HG03025 (cell line): ENCODE data around the gene RGPD3.
"Not testable (repeated sequence)": the region's sequence is repeated elsewhere in the genome, so short reads cannot be mapped to it uniquely, and the experiment has no call there.

Source experiments
- ATAC-seq: cut with Tn5 transposase; IDR thresholded peaks from one replicate; pipeline ENCODE4 v1.9.1; 2021; ENCODE audit warnings: mild to moderate bottlenecking, moderate library complexity; ENCODE audit not compliant: unreplicated experiment, low FRiP score

The RGPD3 gene

DNA sequence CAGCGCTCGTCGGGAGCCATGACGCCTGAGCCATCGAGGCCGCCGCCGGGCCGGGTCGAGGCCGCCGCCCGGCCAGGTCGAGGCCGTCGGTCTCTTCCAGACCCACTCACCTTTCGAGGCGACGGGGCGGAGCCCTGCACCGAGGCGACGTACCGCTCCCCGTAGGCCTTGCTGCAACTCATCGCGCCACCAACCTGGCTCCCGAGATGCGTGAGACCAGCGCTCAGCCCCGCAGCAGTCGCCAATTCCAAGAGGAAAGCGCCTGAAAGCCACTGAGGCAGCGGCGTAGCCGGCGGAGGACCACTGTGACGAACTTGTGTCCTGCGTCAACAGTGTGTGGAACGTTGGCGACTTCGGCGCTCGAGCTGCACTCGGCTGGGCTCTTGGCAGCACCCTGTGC lies at the start of gene RGPD3:
RGPD3 (minus strand) TSS at position 307 of the 400 bp plus-strand sequence; CDS start at position 182, 125 bp downstream.
- not testable (repeated sequence) for ATAC-seq

DNA sequence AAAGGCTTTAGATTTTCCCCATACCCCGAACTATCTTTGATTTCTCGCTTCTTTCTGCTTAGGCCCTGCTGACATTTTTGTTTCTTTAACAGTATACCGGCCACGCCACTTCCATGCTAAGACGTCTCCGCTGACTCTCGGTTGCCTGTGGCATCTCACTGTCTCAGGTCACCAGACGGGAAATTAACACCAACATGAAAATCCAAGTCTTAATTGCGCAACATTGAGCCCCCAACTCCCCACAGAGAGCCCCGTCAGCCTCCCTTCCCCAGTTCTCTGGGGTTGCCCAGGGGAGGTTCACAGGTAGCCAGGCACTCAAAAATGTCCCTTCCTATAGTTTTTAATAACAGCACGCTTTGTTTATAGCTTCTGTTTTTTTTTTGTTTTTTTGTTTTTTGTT lies 49.1 kb upstream of the RGPD3 start:
- ATAC-seq: no peak

DNA sequence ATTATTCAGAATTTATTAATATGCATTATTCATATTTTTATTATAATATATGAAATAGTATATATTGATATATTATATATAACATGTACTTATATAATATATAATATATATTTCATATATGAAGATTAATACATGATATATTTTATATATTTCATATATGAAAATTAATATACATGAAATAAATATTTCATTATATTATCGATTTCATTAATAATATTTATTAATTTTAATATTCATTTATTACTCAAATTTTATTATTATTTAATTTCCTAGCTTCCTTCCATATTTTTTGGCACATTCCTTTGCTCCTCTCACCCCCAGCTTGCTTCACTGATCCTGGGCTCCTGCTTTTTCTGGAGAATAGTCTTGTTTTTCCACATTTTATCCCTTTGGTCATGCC lies 48.7 kb upstream of the RGPD3 start:
- no peak for ATAC-seq

DNA sequence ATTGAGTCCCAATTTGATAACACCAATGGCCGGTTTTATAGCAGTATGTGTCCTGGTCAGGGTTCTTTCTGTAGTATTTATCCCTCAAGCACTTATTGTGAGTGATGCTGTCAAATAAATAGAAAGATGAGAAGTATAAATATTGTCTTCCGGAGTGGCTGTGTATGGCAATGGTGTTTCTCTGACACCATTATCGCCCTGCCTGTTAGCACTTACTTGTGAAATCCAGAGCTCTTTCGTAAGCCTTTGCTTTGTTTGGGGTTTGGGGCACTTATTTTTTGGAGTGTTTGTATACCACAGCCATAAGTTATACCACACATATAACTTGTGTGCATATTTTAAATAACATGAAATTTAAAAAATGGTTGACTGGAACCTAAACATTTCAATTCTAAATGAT lies 48.2 kb upstream of the RGPD3 start:
- ATAC-seq: no peak

DNA sequence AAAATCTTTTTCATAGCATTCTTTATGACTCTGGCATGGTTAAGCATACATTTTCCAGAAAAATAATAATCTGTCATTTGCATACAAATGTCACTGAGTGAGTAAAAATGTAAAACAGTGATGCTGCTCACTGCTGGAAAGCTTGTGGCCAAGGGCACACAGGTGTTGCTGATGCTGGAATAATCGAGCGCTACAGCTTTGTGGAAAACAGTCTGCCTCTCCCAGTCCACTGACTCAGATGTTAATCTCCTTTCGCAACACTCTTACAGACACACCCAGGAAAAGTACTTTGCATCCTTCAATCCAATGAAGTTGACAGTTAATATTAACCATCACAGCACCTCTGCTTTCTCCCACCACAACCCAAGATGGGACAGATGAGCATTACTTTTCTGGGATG lies 46.6 kb upstream of the RGPD3 start:
- not testable (repeated sequence) for ATAC-seq

DNA sequence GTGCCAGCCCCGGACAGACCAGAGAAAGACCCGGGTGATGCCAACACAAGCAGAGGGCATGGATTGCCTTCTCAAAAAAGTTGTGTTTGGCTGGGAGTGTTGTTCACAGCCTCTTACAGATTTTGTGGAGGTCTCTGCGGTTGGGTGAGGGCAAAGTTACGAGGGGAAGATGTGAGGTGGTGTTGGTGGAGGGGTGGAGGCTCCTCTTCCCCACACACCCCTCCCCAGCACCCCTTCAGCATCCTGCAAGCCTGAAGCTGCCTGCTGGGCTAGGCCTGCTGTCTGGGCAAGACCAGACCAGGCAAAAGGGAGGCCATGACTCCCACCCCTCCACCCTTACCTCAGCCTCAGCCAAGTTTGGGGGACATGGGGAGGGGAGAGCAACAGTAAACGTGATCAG lies 45.2 kb upstream of the RGPD3 start:
- ATAC-seq: not testable (repeated sequence)

DNA sequence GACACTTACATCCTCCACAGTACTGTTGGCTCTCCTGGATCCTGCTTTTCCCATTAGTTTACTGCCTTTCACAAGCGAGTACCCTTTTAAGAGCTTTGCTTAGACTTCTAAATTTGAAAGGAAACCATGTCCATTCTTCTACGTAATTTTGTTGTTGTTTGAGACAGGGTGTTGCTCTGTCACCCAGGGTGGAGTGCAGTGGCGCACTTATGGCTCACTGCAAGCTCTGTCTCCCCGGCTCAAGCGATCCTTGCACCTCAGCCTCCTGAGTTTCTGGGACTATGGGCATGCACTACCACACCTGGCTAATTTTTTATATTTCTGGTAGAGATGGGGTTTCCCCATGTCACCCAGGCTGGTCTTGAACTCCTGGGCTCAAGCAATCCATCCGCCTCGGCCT lies 43.7 kb upstream of the RGPD3 start:
- ATAC-seq: not testable (repeated sequence)

DNA sequence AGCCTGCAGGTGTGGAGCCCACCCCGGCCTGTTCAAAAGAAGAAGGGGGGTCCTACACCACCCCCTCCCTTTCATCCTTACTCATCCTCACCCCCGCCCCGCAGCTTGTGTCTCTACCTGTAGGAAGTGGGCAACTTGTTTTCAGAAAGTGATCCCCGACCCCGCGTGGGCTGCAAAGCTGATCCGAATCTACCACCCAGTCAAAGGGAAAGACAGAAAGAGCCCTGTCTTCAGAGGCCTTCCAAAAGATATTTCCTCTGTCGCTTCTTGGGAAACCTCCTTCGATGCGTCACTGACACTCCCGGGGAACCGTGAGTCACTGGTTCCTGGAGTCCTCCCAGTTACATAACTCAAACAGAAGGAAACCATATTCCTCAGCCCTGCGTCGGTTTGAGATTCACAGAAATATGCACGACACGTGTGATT lies 43.3 kb upstream of the RGPD3 start:
- not testable (repeated sequence) for ATAC-seq

DNA sequence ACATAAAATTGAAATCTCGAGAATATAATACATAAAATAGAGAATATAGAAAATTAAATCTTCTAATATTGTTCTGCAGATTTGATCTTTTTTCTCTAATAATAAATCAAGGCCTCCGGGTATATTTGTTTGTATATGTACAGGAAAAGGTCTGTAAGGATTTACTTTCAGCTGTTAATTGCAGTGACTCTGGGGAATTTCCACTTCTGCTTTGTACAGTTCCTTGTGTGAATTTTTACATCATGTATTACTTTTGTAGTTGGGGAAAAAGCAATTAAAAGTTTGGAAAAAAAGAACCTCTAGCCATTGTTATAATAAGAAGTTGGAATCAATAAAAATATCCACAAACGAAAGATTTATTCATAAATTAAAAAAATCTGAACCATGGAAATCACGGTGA lies 42.6 kb upstream of the RGPD3 start:
- ATAC-seq: not testable (repeated sequence)

DNA sequence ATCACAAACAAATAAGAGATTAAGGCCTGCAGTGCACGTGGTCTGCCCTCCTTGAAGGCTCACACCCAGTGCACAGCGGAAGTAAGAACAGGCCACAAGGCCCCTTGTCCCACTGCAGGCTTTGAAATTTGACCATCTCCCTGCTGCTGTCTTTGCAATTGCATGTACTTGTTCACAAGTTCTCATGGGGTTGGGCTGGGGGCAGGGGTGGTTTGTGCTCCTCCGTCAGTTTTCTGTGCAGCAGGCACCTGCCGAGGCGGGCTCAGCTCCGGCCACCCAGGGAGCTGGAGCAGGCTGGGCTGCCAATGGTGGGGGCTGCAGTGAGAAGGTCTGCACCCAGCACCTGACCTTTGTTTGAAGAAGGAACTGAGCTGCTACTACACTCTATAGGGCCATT lies 41.2 kb upstream of the RGPD3 start:
- not testable (repeated sequence) for ATAC-seq

DNA sequence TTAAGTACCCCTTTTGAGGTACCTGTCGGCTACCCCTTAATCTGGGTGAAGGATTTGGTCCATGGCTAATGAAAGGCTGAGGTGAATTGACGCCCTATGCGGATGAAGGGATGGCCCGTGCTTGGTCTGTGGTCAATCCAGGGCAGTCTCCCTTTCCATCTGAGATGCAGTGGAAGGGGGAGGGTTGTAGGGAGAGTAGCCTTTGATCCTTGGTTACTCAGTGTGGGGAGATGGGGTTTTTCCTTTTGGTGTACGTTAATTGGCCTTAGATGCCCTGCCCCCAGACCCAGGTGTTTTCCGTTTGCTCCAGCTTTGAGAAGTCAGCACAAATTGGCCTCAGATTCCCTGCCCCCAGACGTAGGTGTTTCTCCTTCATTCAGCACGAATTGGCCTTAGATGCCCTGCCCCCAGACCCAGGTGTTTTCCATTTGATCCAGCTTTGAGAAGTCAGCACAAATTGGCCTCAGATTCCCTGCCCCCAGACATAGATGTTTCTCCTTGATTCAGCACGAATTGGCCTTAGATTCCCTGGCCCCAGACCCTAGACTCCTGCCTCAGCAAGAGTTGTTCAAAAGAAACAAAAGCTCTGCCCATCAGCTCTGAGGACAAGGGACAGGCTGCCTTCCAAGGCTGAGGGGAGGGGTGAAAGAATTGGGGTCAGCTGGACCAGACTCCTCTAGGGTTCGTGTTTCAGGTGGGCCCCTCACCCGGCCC lies 40.6 kb upstream of the RGPD3 start:
- not testable (repeated sequence) for ATAC-seq

DNA sequence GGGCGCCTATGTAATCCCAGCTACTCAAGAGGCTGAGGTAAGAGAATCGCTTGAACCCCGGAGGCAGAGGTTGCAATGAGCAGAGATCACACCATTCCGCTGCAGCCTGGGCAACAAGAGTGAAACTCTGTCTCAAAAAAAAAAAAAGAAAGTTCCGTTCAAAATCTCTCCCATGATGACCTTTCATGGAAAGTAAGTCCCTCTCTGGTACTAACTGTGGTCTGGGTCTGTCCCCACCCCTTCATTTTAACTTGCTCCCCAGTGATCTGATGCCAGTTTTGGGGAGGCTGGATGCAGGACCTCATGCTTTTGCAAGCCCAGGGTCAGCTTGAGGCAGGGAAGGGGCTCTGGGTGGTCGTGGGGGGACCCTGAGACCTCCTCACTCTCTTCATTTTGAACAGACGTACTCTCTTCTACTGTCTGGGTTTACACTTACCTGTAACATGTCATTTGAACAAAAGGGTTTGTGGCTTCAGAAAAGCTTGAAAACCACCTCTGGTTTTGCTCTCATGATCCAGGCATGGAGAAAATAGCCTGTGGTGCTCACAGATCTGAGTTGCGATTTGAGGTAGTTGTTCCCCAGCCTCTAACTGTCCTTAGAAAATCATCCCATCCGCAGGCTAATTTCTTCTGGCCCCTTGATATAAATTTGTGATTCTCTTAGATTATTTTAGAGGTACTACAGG lies 37.9 kb upstream of the RGPD3 start:
- ATAC-seq: not testable (repeated sequence)

DNA sequence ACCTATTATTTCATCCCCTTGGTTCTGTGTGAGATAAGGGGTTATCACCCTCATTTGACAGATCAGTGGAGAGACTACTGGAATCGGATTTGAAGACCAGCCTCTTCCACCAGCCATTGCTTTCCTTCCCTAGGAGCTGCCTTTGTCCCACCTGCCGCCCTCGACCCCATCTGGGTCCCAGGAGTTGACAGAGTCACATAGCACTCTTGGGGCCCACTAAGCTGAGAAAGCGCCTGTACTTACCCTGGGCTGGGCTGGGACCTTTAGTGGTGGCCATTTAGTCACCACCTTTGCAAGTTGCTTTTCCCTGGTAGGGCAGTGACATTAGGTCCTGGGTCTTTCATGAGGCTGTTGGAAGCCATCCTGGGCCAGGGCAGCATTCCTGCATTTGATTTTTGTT lies 36.6 kb upstream of the RGPD3 start:
- not testable (repeated sequence) for ATAC-seq

DNA sequence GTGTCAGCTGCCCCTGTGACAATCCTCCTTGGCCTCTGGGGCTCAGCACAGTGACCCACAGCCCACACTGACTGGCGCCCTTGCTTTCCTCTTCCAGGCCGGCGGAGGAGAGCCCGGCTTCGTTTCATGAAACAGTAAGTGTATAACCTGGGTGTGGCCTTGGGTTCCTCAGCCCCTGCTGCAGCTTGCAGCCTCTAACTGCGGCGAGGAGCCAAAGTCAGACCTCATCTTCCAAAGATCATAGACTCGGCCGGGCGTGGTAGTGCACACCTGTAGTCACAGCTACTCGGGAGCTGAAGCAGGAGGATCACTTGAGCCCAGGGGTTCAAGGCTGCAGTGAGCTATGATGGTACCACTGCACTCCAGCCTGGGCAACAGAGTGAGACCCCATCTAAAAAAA lies 36.0 kb upstream of the RGPD3 start:
- ATAC-seq: not testable (repeated sequence)

DNA sequence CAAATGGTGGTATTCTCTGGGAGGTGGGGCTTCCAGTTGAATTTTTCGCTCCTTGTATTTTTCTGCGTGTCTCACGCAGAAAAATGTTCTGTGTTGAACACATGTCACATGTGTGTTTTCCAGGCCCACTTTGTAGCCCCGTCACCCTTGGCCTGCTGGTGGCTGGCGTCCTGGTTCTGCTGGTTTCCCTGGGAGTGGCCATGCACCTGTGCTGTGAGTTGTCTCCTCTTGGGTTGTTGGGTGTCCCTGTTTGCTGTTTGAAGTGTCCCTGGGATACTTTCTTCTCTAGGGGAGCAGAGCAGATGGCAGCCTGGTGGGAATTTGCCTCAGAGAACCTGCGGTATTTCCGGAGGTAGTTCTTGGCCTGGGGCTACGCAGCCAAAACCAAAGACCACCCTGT lies 34.1 kb upstream of the RGPD3 start:
- ATAC-seq: not testable (repeated sequence)

DNA sequence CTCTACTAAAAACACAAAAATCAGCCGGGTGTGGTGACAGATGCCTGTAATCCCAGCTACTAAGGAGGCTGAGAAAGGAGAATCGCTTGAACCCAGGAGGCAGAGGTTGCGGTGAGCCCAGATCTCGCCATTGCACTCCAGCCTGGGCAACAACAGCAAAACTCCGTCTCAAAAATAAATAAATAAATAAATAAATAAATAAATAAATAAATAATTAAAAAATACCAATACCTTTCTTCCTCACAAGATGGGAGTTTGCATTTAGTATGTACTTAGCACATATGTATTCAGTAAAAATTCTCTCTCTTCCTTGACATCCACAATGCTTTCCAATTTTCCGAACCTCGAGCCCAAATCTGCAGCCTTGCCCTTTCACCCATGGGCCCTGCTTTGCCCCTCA lies 32.1 kb upstream of the RGPD3 start:
- not testable (repeated sequence) for ATAC-seq

DNA sequence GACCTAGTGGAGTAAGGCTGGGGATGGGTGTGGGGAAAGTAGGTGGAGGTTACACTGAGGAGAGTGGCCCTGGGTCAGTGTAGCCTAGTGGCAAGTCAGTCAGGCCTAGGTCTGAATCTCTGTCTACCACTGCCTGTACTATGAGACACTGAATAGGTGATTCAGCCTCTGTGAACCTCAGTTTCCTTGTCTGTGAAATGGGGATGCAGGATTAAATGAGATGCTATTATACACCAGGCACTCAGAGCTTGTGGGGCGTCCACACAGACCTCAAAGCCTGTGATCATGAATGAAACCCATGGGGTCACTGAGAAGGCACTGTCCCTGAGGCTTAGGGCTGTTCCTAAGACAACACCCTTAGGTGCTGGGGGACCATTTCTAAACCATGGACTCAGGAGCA lies 30.3 kb upstream of the RGPD3 start:
- not testable (repeated sequence) for ATAC-seq

DNA sequence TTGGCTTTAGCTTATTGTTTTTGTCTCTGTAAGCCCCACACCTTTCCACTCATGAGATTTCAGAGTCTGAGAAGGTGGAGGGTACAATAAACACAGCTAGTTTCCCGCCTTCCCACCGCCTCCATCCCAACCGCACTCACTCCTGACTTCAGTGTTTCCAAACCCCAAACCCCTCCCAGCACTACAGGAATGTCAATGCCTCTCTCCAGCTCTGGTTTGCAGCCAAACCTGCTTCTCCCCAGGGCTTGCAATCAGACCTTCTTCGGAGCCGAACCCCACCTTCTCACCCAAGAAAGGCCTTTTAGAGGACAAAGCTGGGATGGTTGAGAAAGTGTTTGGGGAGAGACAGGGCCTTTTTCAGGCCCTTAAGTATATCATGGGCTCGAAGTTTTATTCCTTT lies 24.7 kb upstream of the RGPD3 start:
- ATAC-seq: not testable (repeated sequence)

DNA sequence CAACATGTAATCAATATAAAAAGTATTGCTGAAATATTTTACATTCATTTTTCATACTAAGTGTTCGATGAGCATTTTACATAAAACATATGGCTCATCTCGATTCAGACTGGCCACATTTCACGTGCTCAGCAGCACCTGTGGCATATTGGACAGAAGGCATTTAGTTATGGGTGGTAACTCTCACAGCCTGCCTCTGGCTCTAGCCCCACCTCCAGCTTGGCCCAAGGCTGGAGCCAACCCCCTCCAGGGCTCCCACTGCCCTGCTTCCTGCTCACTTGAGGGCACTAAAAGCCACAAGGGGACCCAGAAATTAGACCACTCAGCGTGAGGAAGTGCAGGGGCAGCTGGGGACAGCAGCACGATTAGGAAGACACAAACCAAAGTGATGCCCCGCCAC lies 24.2 kb upstream of the RGPD3 start:
- ATAC-seq: not testable (repeated sequence)

DNA sequence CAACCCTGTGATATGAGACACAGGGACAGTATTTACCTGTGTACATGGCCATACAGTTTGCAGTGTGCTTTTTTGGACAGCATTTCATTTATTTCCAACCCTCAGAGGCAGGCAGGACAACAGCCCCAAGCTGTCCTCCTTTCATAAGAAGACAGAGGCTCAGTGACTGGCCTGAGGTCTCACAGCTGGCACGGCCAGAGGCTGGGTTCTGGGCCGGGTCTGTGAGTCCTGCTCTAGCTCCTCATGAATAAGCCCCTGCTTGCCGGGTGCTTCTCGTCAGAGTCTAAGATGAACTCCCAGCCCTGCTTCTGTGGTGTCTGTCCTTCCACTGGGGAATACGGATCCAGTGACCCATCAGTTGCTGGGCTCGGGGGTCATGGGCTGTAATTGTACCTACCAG lies 21.5 kb upstream of the RGPD3 start:
- ATAC-seq: not testable (repeated sequence)

DNA sequence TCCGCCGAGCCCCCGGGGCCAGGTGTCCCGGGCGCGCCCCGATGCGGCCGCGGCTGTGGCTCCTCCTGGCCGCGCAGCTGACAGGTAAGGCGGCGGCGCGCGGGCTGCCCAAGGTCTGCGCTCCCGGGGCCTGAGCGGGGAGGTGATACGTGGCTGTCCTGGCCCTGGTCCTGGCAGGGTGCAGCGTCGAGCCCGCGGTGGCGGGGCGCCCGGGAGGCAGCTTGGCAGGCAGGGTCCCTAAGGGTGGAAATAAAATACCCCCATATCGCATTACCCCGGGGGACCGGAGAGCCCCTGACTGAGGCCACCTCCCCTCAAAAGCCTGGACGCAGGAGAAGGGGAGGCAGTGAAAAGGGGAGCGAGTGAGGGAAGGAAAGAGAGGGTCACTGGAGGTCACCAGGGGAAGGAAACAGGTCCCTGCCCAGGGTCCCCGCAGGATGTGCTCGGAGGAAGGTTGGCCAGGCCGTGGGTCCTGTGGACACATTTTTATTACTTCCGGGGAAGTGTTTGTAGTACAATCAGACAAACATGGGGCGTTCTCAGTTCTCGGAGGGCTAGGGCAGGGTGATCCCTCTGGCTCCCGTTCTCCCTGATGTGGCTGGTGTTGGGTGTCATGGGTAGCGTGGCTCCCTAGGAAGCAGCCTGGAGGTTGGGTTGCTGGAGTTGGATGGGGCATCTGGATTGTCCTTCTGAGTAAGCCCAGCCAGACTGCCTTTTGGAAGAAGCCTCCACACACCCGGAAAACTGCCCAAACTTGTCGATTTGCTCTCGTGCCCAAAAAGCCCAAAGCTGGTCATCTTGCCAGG lies 19.4 kb upstream of the RGPD3 start:
- ATAC-seq: not testable (repeated sequence)
